GM18511 (cell line): ENCODE measurements around the gene GPR156.
"Not testable (repeated sequence)": the region's sequence is repeated elsewhere in the genome, so short reads cannot be mapped to it uniquely, and the experiment has no call there.

ENCODE experiments used
- ATAC-seq: cut with Tn5 transposase; IDR thresholded peaks from one replicate; pipeline ENCODE4 v1.9.1; 2021; ENCODE audit warnings: mild to moderate bottlenecking, moderate library complexity; ENCODE audit not compliant: unreplicated experiment

GPR156 gene

GRCh38 chr3:120284747-120285507 is at the start of gene GPR156:
GPR156 (minus strand) TSS chr3:120285222; CDS start chr3:120244098, 41,124 bp downstream.
- no peak for ATAC-seq

GRCh38 chr3:120332646-120333045 is 47.6 kb upstream of the GPR156 start:
- no peak for ATAC-seq

DNA sequence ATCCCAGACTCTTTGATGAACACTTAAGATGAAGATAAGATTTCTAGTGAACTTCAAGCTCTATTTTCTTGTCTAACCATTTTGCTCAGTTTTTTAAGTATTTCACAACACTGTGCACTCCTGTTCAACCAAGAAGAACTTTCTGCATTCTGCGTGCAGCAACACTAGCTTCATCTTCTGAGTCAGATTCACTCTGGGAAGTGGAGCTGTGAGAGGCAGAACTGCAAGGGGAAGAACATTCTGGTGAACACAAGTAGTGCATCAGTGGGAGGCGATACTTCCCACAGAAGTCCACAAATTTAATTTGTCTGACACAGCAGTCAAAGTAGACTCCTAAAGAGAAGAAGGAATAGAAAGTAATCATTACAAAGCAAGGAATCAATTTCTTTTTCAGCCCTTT is 46.1 kb upstream of the GPR156 start:
- no peak for ATAC-seq

DNA sequence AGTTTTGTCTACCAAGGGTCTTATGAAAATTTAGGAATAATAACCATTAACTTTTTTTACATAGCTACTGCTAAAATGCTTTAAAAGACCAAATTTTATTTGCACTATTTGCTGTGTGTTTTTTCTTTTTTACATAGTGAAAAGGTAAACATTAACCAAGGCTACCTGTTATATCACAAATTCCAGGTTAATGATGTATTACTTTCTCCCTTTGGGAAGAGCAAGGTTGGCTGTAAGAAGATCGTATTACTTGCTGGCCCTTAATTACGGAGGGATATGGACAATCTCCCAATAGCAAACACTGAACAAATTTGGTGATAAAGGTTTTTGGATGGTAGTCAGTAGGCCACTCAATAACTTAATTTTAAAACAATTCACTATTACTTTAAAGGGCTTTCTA is 41.8 kb upstream of the GPR156 start:
- ATAC-seq, result no peak

DNA sequence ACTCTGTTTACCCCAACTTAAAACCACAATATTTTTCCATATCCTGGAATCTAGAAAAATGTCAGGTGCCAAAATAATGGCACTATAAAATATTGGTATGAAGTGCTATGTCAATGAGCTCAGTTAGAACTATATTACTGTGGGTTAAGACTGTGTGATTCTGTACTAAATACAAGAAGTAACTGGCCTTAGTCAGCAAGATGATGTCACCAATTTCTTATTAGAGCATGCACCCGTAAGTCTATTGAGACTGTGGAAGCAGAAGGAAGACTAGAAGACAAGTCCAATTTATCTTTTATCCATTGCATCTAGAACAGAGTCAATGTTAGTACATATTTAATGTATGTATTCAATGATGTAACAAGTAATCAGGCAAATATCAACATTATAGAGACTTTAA is 39.2 kb upstream of the GPR156 start:
- no peak for ATAC-seq

DNA sequence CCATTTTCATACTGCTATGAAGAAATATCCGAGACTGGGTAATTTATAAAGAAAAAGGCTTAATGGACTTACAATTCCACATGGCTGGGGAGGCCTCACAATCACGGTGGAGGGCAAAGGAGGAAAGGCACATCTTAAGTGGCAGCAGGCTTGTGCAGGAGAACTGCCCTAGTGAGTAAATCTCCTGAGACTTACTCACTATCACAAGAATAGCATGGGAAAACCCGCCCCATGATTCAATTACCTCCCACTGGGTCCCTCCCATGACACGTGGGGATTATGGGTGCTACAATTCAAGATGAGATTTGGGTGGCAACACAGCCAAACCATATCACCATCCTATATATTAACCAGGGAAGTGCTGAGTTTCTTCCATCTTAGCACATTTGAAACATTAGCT is 38.7 kb upstream of the GPR156 start:
- ATAC-seq, result not testable (repeated sequence)

- no peak for ATAC-seq
These were observed 27.1 kb upstream of the GPR156 start for GRCh38 chr3:120311863-120312794.

- ATAC-seq, result no peak
These were observed 21.8 kb upstream of the GPR156 start for GRCh38 chr3:120306519-120307455.

GRCh38 chr3:120304616-120305015 is 19.6 kb upstream of the GPR156 start:
- no peak for ATAC-seq

GRCh38 chr3:120302361-120302760 is 17.3 kb upstream of the GPR156 start:
- ATAC-seq, result no peak

DNA sequence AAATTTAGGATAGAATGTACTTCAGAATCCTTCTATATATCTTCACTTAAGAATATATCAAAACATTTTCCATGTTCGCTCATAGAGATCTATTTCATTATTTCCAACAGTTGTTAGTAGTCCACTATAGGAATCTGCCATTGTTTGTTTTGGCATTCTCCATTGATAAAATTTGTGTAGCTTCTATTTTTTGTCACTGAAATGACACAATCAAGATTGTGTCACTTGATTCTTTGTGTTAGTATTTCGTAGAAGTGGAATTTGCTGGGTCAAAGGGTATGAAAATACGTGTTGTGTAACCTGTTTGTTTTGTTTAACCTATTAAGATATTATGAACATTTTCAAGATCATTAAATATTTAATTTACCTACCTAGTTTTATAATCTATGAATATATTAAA is 15.9 kb upstream of the GPR156 start:
- ATAC-seq, result no peak

- ATAC-seq, result no peak
These were observed 14.4 kb upstream of the GPR156 start for GRCh38 chr3:120299403-120299802.

DNA sequence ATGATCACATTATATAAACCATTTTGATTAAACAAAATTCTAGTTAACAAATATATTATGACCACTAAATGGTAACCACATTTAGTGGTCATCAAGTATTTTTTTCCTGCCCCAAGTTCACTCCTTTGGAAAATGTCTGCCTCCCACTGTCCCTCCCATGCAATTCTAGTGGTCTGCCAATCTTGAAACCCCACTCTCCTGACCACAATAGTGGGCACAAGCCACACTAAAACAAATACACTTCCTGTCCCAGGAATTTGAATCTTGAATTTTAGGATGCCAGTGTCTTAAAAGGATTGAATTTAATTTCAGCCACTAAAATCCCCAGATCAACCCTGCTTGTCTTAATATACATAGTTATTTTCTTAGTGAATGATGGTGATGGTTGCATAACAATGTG is 14.0 kb upstream of the GPR156 start:
- ATAC-seq, result no peak

DNA sequence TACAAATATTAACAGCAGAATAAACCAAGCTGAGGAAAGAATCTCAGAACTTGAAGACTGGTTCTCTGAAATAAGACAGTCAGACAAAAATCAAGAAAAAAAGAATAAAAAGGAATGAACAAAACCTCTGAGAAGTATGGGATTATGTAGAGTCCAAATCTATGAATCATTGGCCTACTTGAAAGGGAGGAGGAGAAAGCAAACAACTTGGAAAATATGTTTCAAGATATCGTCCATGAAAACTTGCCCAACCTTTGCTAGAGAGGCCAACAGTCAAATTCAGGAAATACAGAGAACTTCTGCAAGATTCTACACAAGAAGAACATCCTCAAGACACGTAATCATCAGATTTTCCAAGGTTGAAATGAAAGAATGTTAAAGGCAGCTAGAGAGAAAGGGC is 6.5 kb upstream of the GPR156 start:
- not testable (repeated sequence) for ATAC-seq

GRCh38 chr3:120289636-120290035 is 4.6 kb upstream of the GPR156 start:
- ATAC-seq, result no peak

DNA sequence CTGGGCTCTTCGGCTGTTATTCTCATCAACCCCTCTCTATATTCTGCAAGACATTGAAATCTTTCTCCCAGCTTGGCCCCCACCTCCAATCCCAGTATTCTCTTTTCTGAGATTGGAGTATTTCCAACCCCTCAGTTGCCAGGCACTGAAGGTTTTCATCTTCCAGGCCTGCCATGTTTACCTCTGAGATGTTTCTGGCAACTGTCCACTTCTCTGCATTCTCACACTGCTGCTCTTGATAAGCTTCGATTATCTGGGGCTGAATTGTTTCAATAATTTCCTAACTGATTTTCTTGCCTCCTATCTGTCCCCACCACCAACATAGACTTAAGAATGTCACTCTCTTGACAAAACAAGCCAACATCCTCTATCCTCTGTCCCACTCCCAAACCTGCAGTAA is 1.4 kb upstream of the GPR156 start:
- ATAC-seq, result no peak

DNA sequence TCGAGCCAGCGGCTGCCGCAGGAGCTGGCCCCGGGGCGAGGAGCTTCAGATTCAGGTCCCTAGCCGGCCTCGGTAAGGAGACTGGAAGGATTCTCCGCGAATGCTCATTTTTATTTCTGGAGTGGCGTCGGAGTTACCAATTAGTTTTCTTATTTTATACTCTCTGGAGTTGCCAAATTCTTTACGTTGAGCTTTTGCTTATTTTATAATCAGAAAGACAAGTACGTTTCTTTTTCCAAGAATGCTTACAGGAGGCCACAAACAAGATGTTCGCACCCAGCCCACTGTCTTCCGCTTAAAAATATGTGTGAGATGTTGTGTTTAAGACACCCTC is 453 bp upstream of the GPR156 start:
- ATAC-seq, result no peak

- no peak for ATAC-seq
These were observed 3.8 kb downstream of the GPR156 start for GRCh38 chr3:120281261-120281660.

DNA sequence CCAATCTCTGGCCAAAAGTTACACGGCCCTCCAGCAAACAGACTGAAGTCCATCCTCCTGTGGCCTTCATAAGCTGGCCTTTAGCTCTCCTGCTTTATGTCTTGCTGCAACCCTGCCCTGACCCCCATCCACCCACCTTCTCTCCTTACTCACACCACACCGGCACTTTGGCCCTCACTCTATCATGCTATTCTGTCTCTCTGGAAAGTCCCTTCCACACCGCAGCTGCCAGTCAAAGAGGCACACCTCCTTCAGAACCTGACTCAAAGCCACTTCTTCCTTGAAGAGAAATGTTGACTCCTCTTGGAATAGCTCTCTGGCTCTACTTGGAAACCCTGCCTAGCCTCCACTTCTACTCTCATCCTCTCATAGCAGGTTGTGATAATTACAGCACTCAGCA is 4.5 kb downstream of the GPR156 start:
- ATAC-seq, result no peak

- ATAC-seq, result no peak
These were observed 5.0 kb downstream of the GPR156 start for GRCh38 chr3:120280026-120280425.

DNA sequence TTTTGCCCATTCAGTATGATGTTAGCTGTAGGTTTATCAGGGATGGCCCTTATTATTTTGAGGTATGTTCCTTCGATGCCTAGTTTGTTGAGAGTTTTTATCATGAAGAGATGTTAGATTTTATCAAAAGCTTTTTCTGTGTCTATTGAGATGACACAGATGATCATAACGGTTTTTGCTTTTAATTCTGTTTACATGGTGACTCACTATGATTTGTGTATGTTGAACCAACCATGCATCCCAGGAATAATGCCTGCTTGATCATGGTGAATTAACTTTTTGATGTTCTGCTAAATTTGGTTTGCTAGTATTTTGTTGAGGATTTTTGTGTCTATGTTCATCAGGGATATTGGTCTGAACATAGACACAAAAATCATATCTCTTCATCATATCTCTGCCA is 8.3 kb downstream of the GPR156 start:
- ATAC-seq, result no peak
